ENCODE measurements around the gene ADAMTSL2.

ADAMTSL2 gene

GRCh38 chr9:133536080-133536479 lies 1.6 kb downstream of the ADAMTSL2 start:
- DNase-seq = no peak

- no peak for DNase-seq
These were observed 2.0 kb downstream of the ADAMTSL2 start for GRCh38 chr9:133536536-133536935.

GRCh38 chr9:133537257-133537656 lies 2.8 kb downstream of the ADAMTSL2 start:
- no peak for DNase-seq

- DNase-seq = no peak
These were observed 3.7 kb downstream of the ADAMTSL2 start for GRCh38 chr9:133538176-133538575.

GRCh38 chr9:133538851-133539833 lies 4.6 kb downstream of the ADAMTSL2 start:
- DNase-seq = no peak

GRCh38 chr9:133539991-133540697 lies 5.6 kb downstream of the ADAMTSL2 start:
- DNase-seq = no peak

GRCh38 chr9:133540698-133541025 lies 6.2 kb downstream of the ADAMTSL2 start:
- DNase-seq = no peak

GRCh38 chr9:133542002-133542401 lies 7.5 kb downstream of the ADAMTSL2 start:
- no peak for DNase-seq

GRCh38 chr9:133543772-133544467 lies 9.4 kb downstream of the ADAMTSL2 start:
- no peak for DNase-seq

- no peak for DNase-seq
These were observed 11.2 kb downstream of the ADAMTSL2 start for GRCh38 chr9:133545494-133546286.

- no peak for DNase-seq
These were observed 11.8 kb downstream of the ADAMTSL2 start for GRCh38 chr9:133546287-133546680.

GRCh38 chr9:133547116-133547515 lies 12.6 kb downstream of the ADAMTSL2 start:
- DNase-seq = no peak

GRCh38 chr9:133551446-133551845 lies 16.9 kb downstream of the ADAMTSL2 start:
- no peak for DNase-seq

GRCh38 chr9:133552236-133552635 lies 17.7 kb downstream of the ADAMTSL2 start:
- peak; percentile 79 for DNase-seq

- no peak for DNase-seq
These were observed 18.6 kb downstream of the ADAMTSL2 start for GRCh38 chr9:133553123-133553522.

GRCh38 chr9:133553973-133554713 lies 19.6 kb downstream of the ADAMTSL2 start:
- DNase-seq = no peak

- DNase-seq = no peak
These were observed 20.2 kb downstream of the ADAMTSL2 start for GRCh38 chr9:133554729-133555128.

GRCh38 chr9:133556354-133556753 lies 21.9 kb downstream of the ADAMTSL2 start:
- DNase-seq = no peak

GRCh38 chr9:133557581-133557980 lies 23.1 kb downstream of the ADAMTSL2 start:
- no peak for DNase-seq

GRCh38 chr9:133558191-133559126 lies 24.0 kb downstream of the ADAMTSL2 start:
- no peak for DNase-seq

GRCh38 chr9:133560311-133560710 lies 25.8 kb downstream of the ADAMTSL2 start:
- no peak for DNase-seq
